Right renal pelvis (tissue), 4 donors: ENCODE measurements around the gene TOP3B. TPM values are rescaled to one million over a fixed set of nuclear protein-coding genes. Genes with fewer than 3 reads are reported as not detected.

Source experiments
- DNase-seq, 4 donors: peaks; one replicate each; pipeline ENCODE4 v3.0.0-alpha.2; 2013; ENCODE audit warnings: low read depth in 4 of 4, low spot score in 3 of 4, missing footprints in 1 of 4
- polyA plus RNA-seq, 4 donors: library from polyadenylated mRNA; unstranded; fragments of 120-200 nt; gene quantifications; one replicate each; pipeline ENCODE4 v1.2.1, GENCODE V29; 2013; ENCODE audit not compliant: insufficient read length in 4 of 4

Gene TOP3B, protein sequence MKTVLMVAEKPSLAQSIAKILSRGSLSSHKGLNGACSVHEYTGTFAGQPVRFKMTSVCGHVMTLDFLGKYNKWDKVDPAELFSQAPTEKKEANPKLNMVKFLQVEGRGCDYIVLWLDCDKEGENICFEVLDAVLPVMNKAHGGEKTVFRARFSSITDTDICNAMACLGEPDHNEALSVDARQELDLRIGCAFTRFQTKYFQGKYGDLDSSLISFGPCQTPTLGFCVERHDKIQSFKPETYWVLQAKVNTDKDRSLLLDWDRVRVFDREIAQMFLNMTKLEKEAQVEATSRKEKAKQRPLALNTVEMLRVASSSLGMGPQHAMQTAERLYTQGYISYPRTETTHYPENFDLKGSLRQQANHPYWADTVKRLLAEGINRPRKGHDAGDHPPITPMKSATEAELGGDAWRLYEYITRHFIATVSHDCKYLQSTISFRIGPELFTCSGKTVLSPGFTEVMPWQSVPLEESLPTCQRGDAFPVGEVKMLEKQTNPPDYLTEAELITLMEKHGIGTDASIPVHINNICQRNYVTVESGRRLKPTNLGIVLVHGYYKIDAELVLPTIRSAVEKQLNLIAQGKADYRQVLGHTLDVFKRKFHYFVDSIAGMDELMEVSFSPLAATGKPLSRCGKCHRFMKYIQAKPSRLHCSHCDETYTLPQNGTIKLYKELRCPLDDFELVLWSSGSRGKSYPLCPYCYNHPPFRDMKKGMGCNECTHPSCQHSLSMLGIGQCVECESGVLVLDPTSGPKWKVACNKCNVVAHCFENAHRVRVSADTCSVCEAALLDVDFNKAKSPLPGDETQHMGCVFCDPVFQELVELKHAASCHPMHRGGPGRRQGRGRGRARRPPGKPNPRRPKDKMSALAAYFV
- polyA plus RNA-seq, result 10 to 100 TPM; 20.6 to 28.4 (median 23.5) TPM

DNA sequence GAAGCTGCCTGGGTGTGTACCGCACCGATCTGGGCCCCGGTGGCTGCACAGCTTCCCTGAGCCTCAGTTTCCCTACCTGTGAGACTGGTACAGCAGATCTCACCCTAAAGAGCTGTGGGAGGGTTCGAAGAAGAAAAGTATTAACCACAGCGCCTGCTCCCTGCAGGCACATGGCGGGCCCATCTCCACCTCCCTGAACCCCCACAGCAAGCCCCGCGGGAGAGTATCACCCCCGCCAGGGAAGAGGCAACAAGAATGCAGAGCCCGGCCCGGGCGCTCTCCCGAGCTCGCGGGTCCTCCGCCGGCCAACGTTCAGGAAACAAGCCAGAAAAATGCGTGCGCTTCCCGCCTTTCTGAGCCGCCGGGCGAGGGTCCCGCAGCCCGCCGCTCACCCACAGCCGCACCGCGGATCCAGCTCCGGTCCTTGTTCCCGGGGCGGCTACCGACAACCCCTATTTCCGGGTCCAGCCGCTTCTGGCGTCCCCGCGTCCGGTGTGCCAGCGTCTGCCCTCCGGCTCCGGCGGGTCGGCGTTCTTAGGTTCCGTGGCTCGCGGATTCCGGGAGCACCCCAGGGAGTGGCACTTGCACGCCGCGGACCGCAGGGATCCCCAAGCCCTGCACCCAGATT is at the start of gene TOP3B:
Gene TOP3B (minus strand): TSS at position 450 of the 628 bp plus-strand sequence. CDS start 7,078 bp downstream, outside the sequence.
- DNase-seq, result peak; percentile 47 to 64 (median 58)

- DNase-seq, result no peak
Measured at GRCh38 chr22:22031183-22031945, 48.8 kb upstream of the TOP3B start.

DNA sequence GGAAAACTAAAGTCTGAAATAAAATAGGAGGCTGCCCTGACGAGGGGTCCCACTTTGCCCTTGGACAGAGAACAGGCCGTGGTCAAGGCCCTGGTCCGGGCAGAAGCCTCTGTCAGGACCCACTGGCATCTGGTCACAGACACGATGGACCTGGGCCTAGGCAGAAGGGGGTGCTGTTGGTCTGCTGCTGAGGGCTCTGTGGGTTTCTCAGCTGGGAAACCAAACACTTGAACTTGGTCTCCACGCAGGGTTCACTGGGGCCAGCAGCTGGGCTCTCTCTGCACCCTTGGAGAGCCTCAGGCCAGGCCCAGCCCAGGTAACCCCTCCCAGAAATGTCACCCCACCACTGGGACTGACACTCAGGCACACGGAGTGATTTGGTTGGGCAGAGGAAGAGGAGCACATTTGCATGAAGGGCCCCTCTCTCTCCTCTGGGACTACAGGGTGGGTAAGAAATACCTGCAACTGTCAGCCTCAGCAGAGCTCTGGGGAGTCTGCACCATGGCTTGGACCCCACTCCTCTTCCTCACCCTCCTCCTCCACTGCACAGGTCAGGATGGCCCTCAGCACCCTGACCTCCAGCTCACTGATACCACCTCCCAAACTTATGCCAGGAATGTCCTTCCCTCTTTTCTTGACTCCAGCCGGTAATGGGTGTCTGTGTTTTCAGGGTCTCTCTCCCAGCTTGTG is 48.1 kb upstream of the TOP3B start:
- peak in 1 of 4 donors; percentile 6 for DNase-seq

DNA sequence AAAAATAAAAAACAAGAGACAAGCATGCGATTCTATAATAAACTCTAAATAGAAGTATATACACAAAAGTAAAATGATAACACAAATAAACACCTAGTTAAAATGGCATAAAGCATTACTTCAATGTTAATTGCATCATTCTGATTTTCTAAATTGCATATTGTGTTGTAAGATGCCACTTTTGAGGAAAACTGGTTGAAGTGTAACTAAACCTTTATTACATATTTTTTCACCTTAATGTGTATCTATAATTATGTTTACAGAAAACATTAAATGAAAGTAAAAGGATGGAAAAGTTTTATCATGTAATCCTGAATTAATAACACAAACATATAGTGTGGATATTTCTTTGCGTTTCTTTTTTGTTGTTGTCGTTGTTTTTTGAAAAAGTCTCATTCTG is 45.4 kb upstream of the TOP3B start:
- DNase-seq, result no peak

- no peak for DNase-seq
Measured at GRCh38 chr22:22026157-22026831, 43.7 kb upstream of the TOP3B start.

- no peak for DNase-seq
Measured at GRCh38 chr22:22025320-22026156, 43.0 kb upstream of the TOP3B start.

DNA sequence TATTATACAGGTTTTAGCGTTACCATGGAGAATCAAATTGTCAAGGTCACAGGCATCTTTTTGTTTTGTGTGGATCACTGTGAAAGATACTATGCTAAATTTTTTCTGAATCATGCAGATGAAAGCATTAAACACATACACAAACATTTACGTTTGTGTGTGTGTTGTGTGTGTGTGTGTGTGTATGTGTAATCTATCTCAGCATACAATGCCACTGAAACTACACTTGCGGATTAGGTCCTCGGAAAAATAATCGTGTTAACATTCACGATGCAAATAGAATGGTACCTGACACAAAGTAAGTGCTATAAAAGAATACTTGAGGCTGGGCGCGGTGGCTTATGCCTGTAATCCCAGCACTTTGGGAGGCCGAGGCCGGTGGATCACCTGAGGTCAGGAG is 41.9 kb upstream of the TOP3B start:
- no peak for DNase-seq

DNA sequence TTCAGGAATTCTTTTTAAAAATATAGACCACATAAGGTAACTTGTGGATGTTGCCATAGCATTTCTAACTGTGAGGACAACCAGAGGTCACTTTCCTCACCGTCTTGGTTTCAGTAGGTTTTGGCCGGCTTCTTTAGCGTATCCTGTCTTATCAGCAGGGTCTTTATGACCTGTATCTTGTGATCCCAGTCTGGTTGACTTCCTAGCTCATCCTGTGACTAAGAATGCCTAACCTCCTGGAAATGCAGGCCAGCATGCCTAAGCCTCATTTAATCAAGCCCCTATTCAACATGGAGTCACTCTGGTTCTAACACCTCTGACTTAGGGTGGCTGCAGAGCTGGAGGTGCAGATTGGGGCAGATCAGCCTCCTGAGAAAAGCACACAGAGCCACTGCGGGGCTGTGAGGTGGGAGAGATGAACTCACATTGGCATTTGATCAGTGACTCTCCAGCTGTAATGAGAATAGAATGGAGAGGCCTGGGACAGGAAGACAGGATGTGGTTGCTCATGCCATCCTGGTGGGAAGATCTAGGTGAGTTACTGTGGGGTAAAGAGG is 41.1 kb upstream of the TOP3B start:
- DNase-seq, result no peak

GRCh38 chr22:22022947-22023534 is 40.5 kb upstream of the TOP3B start:
- DNase-seq, result no peak

GRCh38 chr22:22022255-22022840 is 39.8 kb upstream of the TOP3B start:
- DNase-seq, result no peak

- no peak for DNase-seq
Measured at GRCh38 chr22:22021162-22021750, 38.7 kb upstream of the TOP3B start.

GRCh38 chr22:22020425-22020852 is 37.9 kb upstream of the TOP3B start:
- DNase-seq, result no peak

- DNase-seq, result no peak
Measured at GRCh38 chr22:22019659-22020424, 37.3 kb upstream of the TOP3B start.

- DNase-seq, result no peak
Measured at GRCh38 chr22:22018825-22019658, 36.5 kb upstream of the TOP3B start.

GRCh38 chr22:22015631-22016030 is 33.0 kb upstream of the TOP3B start:
- DNase-seq, result no peak
